ENCODE data around the gene MRPL58.

Gene MRPL58

GRCh38 chr17:75036643-75037268 is 24.3 kb downstream of the MRPL58 start (continued):
- TF ChIP-seq ZNF747 (tag by site-specific recombination; IDR thresholded peaks at IDR 0.05) (no peak), GLI2 (tag by site-specific recombination; IDR thresholded peaks at IDR 0.05; ENCODE audit: borderline replicate concordance, low read depth) (no peak), ZNF10 (tag by site-specific recombination; IDR thresholded peaks at IDR 0.05) (peak; percentile 52; the same call in 1 of the 2 replicates), ZNF114 (tag by site-specific recombination; IDR thresholded peaks at IDR 0.05) (no peak), ZNF544 (tag by site-specific recombination; IDR thresholded peaks at IDR 0.05) (no peak), INSM2 (tag by site-specific recombination; IDR thresholded peaks at IDR 0.05) (peak; percentile 60; the same call in 1 of the 2 replicates), ZSCAN4 (tag by site-specific recombination; IDR thresholded peaks at IDR 0.05) (no peak), ZNF391 (tag by site-specific recombination; IDR thresholded peaks at IDR 0.05; ENCODE audit: borderline replicate concordance, low read depth) (no peak), KLF10 (tag by site-specific recombination; IDR thresholded peaks at IDR 0.05) (peak; percentile 91), MZF1 (tag by site-specific recombination; IDR thresholded peaks at IDR 0.05; ENCODE audit: borderline replicate concordance) (peak; percentile 71), PRDM10 (tag by site-specific recombination; IDR thresholded peaks at IDR 0.05) (peak; percentile 84), SP2 (tag by site-specific recombination; IDR thresholded peaks at IDR 0.05) (peak; percentile 79), ZNF791 (tag by site-specific recombination; IDR thresholded peaks at IDR 0.05) (no peak), PRDM6 (tag by site-specific recombination; IDR thresholded peaks at IDR 0.05) (no peak), ZNF202 (tag by site-specific recombination; IDR thresholded peaks at IDR 0.05; ENCODE audit: borderline replicate concordance) (no peak), ZBTB10 (tag by site-specific recombination; IDR thresholded peaks at IDR 0.05) (peak; percentile 44), ZNF423 (tag by site-specific recombination; IDR thresholded peaks at IDR 0.05) (no peak), KLF7 (tag by site-specific recombination; IDR thresholded peaks at IDR 0.05; ENCODE audit: borderline replicate concordance) (peak; percentile 97), ZNF830 (tag by site-specific recombination; IDR thresholded peaks at IDR 0.05; ENCODE audit: low read depth) (no peak), ZNF157 (tag by site-specific recombination; IDR thresholded peaks at IDR 0.05) (no peak), ZBTB11 (tag by site-specific recombination; conservative IDR thresholded peaks at IDR 0.05; ENCODE audit: low read depth) (peak; percentile 26; the same call in 1 of the 2 replicates), ZNF704 (tag by site-specific recombination; IDR thresholded peaks at IDR 0.05) (no peak), ZNF23 (tag by site-specific recombination; IDR thresholded peaks at IDR 0.05; ENCODE audit: borderline replicate concordance) (no peak)
